Measurements from ENCODE around the gene EVPLL.
"Not testable (repeated sequence)": the region's sequence is repeated elsewhere in the genome, so short reads cannot be mapped to it uniquely, and the experiment has no call there.

EVPLL gene

GRCh38 chr17:18379246-18380146, 1.9 kb downstream of the EVPLL start:
- no peak for DNase-seq

DNA sequence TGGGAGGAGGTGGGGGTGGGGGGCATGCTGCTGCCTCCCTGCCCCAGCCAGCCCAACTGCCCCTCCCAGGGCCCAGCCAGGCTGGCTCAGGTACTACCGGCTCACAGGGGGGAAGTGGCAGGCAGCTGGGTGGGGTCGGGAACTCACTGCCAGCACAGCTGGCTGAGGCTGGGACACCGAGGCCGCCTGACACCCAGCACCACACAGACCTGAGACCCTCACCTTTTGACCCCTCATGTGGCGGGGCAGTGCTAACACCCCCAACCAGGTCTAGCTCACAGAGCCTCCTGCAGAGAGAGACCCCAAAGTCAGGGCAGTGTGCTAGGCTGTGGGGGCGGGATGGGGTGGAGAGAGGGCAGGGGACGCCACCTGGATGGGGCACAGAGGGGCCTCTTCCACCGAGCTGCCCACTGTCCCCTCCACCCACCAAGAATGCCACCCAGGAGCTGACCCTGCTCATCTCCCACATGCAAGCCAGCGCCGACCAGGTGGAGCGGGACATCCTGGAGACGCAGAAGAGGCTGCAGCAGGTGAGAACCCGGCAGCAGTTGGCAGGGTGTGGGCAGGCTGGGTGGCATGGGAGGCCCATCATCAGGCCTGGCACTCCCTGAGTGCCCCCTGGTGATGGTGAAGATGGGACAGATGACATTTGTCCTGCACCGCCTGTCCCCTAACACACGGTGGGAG, 3.0 kb downstream of the EVPLL start:
- no peak for DNase-seq

GRCh38 chr17:18381158-18381952, 3.8 kb downstream of the EVPLL start:
- no peak for DNase-seq

DNA sequence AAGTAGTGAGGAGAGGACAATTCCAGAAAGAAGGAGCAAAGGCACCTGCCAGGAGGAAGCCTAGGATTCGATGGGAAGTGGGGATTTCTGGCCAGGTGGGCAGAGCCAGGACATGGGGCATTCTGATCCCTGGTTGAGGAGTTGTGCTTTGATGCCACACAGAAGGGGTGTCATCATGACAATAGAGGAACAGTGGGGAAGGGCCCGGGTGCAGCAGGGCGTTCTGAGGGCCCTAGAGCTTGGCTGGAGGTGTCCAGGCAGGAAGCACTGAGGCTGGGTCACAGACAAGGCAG, 4.3 kb downstream of the EVPLL start:
- no peak for DNase-seq

DNA sequence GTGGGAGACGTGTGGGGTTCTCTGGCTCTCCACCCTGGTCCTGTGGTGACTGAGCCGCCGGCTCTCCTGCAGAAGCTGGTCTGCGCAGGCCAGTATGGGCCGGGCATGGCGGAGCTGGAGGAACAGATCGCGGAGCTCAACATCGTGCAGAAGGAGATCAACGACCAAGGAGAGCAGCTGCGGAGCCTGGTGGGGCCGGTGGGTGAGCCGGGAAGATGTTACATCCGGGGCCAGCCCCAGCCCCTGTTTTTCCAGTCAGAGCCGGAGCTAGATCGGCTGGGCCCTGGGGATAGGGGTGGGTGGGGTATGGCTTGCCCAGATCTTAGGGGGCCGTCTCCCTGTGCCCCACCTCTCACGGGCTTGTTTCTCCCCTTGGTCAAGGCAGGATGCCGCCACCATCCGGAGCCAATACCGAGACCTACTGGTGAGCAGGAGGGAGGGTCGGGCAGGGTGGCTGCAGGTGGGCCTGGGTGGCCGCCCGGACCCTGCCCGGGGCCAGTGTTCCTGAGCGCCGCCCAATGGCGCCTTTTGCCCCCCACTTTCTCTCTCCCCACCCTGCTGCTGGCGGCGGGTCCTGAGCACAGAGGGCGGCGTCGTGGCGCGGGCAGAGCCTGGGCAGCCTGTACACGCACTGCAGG, 5.0 kb downstream of the EVPLL start:
- DNase-seq: no peak

DNA sequence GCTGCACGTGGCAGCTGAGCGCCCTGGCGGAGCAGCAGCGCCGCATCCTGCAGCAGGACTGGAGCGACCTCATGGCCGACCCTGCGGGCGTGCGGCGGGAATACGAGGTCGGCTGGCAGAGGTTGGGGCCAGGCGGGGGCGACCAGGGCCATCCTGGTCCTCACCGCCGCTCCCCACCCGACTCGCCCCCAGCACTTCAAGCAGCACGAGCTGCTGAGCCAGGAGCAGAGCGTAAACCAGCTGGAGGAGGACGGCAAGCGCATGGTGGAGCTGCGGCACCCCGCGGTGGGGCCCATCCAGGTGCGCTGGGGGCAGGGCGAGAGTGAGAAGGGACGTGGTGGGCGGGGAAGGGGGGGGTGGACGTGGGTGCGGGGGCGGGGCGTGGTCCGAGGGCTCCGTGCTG, 5.5 kb downstream of the EVPLL start:
- DNase-seq: not testable (repeated sequence)

DNA sequence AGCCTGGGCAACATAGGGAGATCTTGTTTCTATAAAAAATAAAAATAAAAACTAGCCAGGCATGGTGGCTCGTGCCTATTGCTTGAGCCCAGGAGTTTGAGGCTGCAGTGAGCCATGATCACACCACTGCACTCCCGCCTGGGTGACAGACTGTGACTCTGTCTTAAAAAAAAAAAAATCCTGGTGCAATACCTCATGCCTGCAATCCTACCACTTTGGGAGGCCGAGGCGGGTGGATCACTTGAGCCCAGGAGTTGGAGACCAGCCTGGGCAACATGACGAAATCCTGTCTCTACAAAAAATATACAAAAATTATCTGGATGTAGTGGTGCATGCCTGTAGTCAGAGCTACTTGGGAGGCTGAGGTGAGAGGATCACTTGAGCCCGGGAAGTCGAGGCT, 6.7 kb downstream of the EVPLL start:
- DNase-seq: not testable (repeated sequence)

DNA sequence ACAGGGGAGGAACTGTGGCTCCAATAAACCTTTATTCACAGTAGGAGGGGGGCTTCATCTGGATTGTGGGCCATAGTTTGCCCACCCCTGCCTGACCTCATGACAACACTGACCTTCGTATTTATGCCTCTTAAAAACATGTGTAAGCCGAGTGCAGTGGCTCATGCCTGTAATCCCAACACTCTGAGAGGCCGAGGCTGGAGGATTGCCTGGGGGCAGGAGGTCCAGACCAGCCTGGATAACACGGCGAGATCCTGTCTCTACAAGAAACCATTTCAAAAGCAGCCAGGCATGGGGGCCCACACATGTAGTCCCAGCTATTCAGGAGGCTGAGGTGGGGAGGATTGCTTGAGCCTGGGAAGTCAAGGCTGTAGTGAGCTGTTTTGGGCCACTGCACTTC, 10.0 kb downstream of the EVPLL start:
- DNase-seq: not testable (repeated sequence)

GRCh38 chr17:18388266-18388665, 10.7 kb downstream of the EVPLL start:
- DNase-seq: not testable (repeated sequence)

DNA sequence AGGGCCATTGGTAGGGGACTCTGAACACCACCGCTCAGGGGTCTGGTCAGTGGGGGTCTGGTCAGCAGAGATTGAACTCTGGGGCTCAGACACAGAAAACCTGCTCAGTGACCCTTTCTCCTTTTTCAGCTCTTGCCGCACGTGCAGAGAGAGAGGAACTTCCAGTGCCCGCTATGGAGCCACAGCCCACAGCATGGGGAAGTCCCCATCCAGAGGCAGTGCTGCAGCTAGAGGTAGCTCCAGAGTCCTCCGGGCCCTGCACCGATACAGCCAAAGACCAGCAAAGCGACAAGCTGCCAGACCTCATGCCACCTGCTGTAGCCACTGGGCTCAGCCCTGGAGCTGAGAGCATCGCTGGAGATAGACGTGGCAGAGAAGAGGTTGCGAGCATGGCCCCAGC, 11.2 kb downstream of the EVPLL start:
- DNase-seq: not testable (repeated sequence)

DNA sequence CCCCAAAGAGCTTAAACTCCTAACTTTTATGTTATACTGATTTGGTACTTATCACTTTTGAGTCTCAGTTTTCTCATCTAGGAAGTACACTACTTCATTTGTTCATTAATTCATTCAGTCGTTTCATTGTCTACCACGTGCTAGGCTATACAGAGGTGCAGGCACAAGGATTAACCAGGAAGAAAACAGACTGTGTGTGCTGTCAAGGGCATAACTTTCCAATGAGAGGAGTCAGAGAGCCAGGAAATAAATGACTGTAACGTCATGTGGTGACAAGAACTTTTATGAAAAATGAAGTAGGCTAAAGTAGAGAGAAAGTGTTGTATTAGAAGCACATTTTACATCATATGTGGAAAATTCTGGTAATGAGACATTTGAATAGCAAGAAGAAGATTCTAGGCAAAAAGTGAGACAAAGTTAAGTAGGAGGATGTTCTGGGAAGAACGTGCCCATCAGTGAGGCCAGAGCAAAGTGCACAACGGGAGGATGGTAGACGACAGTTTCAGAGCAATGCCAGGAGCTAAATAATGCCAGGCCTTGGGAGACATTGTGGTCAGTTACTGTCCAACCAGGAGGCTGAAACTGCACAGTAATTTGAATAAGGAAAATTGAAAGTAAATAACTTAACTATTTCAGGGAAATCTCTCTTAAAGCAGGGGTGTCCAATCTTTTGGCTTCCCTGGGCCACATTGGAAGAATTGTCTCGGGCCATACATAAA, 24.5 kb downstream of the EVPLL start:
- not testable (repeated sequence) for DNase-seq

GRCh38 chr17:18403166-18403565, 25.6 kb downstream of the EVPLL start:
- not testable (repeated sequence) for DNase-seq

- DNase-seq: not testable (repeated sequence)
Observed at GRCh38 chr17:18403604-18404003, 26.0 kb downstream of the EVPLL start.

DNA sequence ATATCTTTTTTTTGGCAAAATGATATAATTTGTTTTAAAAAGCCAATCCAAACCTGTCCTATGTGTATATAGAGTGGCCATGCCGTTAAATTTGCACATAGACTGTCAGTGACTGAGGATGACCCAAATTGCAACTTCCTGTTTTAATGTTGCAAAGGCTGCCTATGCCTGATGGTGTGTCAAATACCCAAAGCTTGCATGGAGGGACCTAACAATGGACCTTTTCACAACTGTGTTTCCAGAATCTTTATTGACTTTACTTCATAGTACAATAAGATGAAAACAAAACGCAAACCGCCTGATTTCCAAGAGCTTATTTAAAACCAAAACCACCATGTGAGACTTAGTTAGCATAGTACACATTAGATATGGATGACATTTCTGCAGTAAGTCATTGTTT, 31.3 kb downstream of the EVPLL start:
- not testable (repeated sequence) for DNase-seq

DNA sequence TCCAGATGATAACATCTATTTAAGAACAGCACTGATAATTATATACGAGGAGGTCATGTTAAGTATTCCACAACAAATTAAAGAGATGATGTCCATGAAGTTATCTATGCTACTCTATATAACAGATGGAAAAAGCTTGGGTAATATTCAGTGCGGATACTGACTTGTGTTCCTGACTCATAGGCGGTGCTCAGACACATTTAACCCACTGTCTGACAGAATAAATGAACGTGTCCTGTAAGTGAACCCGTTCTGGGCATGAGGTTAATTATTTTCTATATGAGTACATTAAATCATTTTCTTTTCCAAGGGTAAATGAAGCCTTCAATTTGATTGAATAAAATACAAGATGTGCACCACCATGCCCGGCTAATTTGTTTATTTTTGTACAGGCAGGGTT, 31.7 kb downstream of the EVPLL start:
- not testable (repeated sequence) for DNase-seq

- not testable (repeated sequence) for DNase-seq
Observed at GRCh38 chr17:18410736-18411135, 33.2 kb downstream of the EVPLL start.

- DNase-seq: peak in 1 of 2 experiments; percentile 60
Observed at GRCh38 chr17:18411377-18411864, 33.8 kb downstream of the EVPLL start.

DNA sequence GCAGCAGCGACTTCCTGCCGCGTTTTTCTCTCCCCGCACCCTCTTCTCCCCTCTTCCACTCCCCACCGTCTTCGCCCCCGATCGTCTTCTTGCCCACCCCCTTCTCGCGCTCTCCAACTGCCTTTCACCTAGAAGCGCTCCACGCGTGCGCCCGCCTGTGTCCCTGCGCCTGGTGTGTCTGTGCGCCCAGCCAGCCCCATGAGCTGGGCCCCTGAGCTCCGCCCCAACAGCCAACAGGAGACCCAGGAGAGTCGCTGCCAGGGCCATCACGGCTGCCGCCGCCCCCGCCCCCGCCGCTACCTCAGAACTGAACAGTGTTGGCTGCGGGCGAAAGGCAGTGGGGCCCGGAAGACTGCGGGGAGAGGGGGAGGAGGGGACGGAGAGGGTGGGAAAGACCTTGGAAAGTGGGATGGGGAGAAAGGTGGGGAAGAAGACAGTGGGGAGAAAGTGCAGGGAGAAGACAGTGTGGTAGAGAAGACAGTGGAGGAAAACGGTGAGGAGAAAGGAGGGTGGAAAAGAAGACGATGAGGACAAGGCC, 34.5 kb downstream of the EVPLL start:
- DNase-seq: not testable (repeated sequence)

- not testable (repeated sequence) for DNase-seq
Observed at GRCh38 chr17:18421521-18421920, 43.9 kb downstream of the EVPLL start.

- DNase-seq: not testable (repeated sequence)
Observed at GRCh38 chr17:18422464-18422863, 44.9 kb downstream of the EVPLL start.

- DNase-seq: not testable (repeated sequence)
Observed at GRCh38 chr17:18423015-18423414, 45.4 kb downstream of the EVPLL start.

GRCh38 chr17:18425593-18425992, 48.0 kb downstream of the EVPLL start:
- DNase-seq: not testable (repeated sequence)
